IMR-90 (cell line): ENCODE results near the gene PRPF40B. TPM values are rescaled to one million over a fixed set of nuclear protein-coding genes. Genes with fewer than 3 reads are reported as not detected.

Experiments
- ATAC-seq: fragments of 200-7000 bp; cut with Tn5 transposase; 2 replicates; pipeline ENCODE4 v1.9.1; 2020; ENCODE audit warnings: low read depth, mild to moderate bottlenecking, moderate library complexity
- BruUV-seq: library from RNA; stranded (reverse); fragments of 400-500 nt; replicated peaks from 2 replicates; lab custom pipeline; 2021; lab: Mats Ljungman, UMichigan
- CTCF ChIA-PET: fragments of 300-600 bp; formaldehyde crosslinking; extraction: SDS; loops from one replicate; lab custom pipeline; 2021; ENCODE audit warnings: antibody characterized with exemption; lab: Yijun Ruan, JAX
- POLR2A ChIA-PET: fragments of 300-600 bp; sonication (Branson Sonifier 250); formaldehyde crosslinking; loops from one replicate; lab custom pipeline; 2022; ENCODE audit warnings: antibody characterized with exemption; ENCODE audit not compliant: unreplicated experiment; lab: Charles Lee
- DNase-seq: peaks from one replicate; pipeline ENCODE4 v3.0.0; 2013
- H2AFZ ChIP-seq: replicated peaks from 2 replicates; pipeline ENCODE3; 2013; ENCODE audit warnings: low read length, mild to moderate bottlenecking; ENCODE audit not compliant: poor library complexity
- H2AK5ac ChIP-seq: 2 replicates; pipeline ENCODE4 v1.6.1; 2013; ENCODE audit warnings: low read depth, low read length, inconsistent platforms
- H2AK9ac ChIP-seq: replicated peaks from 2 replicates; pipeline ENCODE3; 2013; ENCODE audit warnings: mild to moderate bottlenecking, low read depth, low read length, moderate library complexity; ENCODE audit not compliant: poor library complexity
- H2BK120ac ChIP-seq: 2 replicates; pipeline ENCODE4 v1.6.1; 2013; ENCODE audit warnings: low read depth, low read length, inconsistent platforms
- H2BK15ac ChIP-seq: 3 replicates; pipeline ENCODE4 v1.6.1; 2013; ENCODE audit warnings: low read depth, low read length, inconsistent platforms
- H2BK20ac ChIP-seq: 2 replicates; pipeline ENCODE4 v1.6.1; 2013; ENCODE audit warnings: low read depth, mild to moderate bottlenecking, inconsistent platforms, low read length, moderate library complexity
- H2BK5ac ChIP-seq: 2 replicates; pipeline ENCODE4 v1.6.1; 2013; ENCODE audit warnings: mild to moderate bottlenecking, low read depth, low read length, inconsistent platforms; ENCODE audit not compliant: poor library complexity, severe bottlenecking
- H3K14ac ChIP-seq: replicated peaks from 2 replicates; pipeline ENCODE4 v1.6.1; 2013; ENCODE audit warnings: low read depth, low read length, inconsistent platforms
- H3K18ac ChIP-seq: 2 replicates; pipeline ENCODE4 v1.6.1; 2013; ENCODE audit warnings: low read depth, low read length, control low read depth
- H3K23ac ChIP-seq: 2 replicates; pipeline ENCODE4 v1.6.1; 2013; ENCODE audit warnings: low read depth, low read length, inconsistent platforms
- H3K27ac ChIP-seq: 2 replicates; pipeline ENCODE4 v1.5.1; 2013; ENCODE audit warnings: mild to moderate bottlenecking, control low read depth, low read length; ENCODE audit not compliant: insufficient read depth
- H3K27me3 ChIP-seq: 2 replicates; pipeline ENCODE4 v1.6.1; 2013; ENCODE audit warnings: low read length; ENCODE audit not compliant: control insufficient read depth, insufficient read depth
- H3K36me3 ChIP-seq: 2 replicates; pipeline ENCODE4 v1.6.1; 2013; ENCODE audit warnings: low read length, mixed read lengths; ENCODE audit not compliant: control insufficient read depth, insufficient read depth
- H3K4ac ChIP-seq: 2 replicates; pipeline ENCODE4 v1.6.1; 2013; ENCODE audit warnings: low read depth, low read length, inconsistent platforms
- H3K4me1 ChIP-seq: 2 replicates; pipeline ENCODE4 v1.6.1; 2013; ENCODE audit warnings: low read length, mixed read lengths; ENCODE audit not compliant: control insufficient read depth, insufficient read depth
- H3K4me2 ChIP-seq: 2 replicates; pipeline ENCODE4 v1.6.1; 2013; ENCODE audit warnings: low read depth, mild to moderate bottlenecking, control low read depth, low read length, moderate library complexity
- H3K4me3 ChIP-seq: 2 replicates; pipeline ENCODE4 v1.5.1; 2013; ENCODE audit warnings: low read depth, mild to moderate bottlenecking, control low read depth, low read length, moderate library complexity; ENCODE audit not compliant: insufficient read depth
- H3K56ac ChIP-seq: 2 replicates; pipeline ENCODE4 v1.6.1; 2013; ENCODE audit warnings: low read length, inconsistent platforms; ENCODE audit not compliant: insufficient read depth; ENCODE audit errors: extremely low read depth
- H3K79me1 ChIP-seq, 2 experiments: 2 replicates each; pipeline ENCODE4 v1.6.1; 2013; ENCODE audit warnings: low read length in 2 of 2, inconsistent platforms in 1 of 2, low read depth in 1 of 2
- H3K9ac ChIP-seq: 2 replicates; pipeline ENCODE4 v1.6.1; 2013; ENCODE audit warnings: low read depth, low read length, control low read depth
- H3K9me1 ChIP-seq: 2 replicates; pipeline ENCODE4 v1.6.1; 2013; ENCODE audit warnings: low read length, inconsistent platforms; ENCODE audit not compliant: insufficient read depth
- H3K9me3 ChIP-seq: 2 replicates; pipeline ENCODE4 v1.6.1; 2013; ENCODE audit warnings: low read length; ENCODE audit not compliant: control insufficient read depth, insufficient read depth
- H4K20me1 ChIP-seq: 2 replicates; pipeline ENCODE4 v1.6.1; 2013; ENCODE audit warnings: low read length, inconsistent platforms; ENCODE audit not compliant: insufficient read depth
- H4K5ac ChIP-seq: 2 replicates; pipeline ENCODE4 v1.6.1; 2013; ENCODE audit warnings: mild to moderate bottlenecking, low read depth, low read length, control low read depth
- H4K8ac ChIP-seq, 2 experiments: 2 replicates each; pipeline ENCODE4 v1.6.1; 2013; ENCODE audit warnings: low read depth in 2 of 2, low read length in 2 of 2, control low read depth in 1 of 2, inconsistent platforms in 1 of 2
- H4K91ac ChIP-seq: 2 replicates; pipeline ENCODE4 v1.6.1; 2013; ENCODE audit warnings: low read depth, low read length, inconsistent platforms; ENCODE audit not compliant: insufficient read depth
- CEBPB ChIP-seq: IDR thresholded peaks from 2 replicates; pipeline ENCODE4 v1.6.1; 2012; ENCODE audit warnings: low read depth, low read length, improper control_type of control experiment
- CHD1 ChIP-seq: IDR thresholded peaks from 2 replicates; pipeline ENCODE4 v1.6.1; 2012; ENCODE audit warnings: low read depth, low read length, improper control_type of control experiment
- CTCF ChIP-seq: conservative IDR thresholded peaks from 2 replicates; pipeline ENCODE4 v1.5.1; 2012; ENCODE audit warnings: mild to moderate bottlenecking, low read depth, low read length, improper control_type of control experiment
- FOS ChIP-seq: fragments of 150-350 bp; IDR thresholded peaks from 2 replicates; pipeline ENCODE4 v1.6.1; 2016; ENCODE audit warnings: low read depth, low read length
- MAFK ChIP-seq: IDR thresholded peaks from 2 replicates; pipeline ENCODE4 v1.6.1; 2012; ENCODE audit warnings: low read depth, low read length, improper control_type of control experiment
- MXI1 ChIP-seq: IDR thresholded peaks from 2 replicates; pipeline ENCODE4 v1.6.1; 2012; ENCODE audit warnings: low read depth, mild to moderate bottlenecking, low read length, moderate library complexity, borderline replicate concordance
- NFE2L2 ChIP-seq: fragments of 150-350 bp; IDR thresholded peaks from 2 replicates; pipeline ENCODE4 v1.6.1; 2016; ENCODE audit warnings: low read depth, mild to moderate bottlenecking, low read length
- POLR2A ChIP-seq: IDR thresholded peaks from 2 replicates; pipeline ENCODE4 v1.6.1; 2012; ENCODE audit warnings: mild to moderate bottlenecking, low read depth, low read length
- RCOR1 ChIP-seq: IDR thresholded peaks from 2 replicates; pipeline ENCODE4 v1.6.1; 2012; ENCODE audit warnings: mild to moderate bottlenecking, low read length, improper control_type of control experiment; ENCODE audit not compliant: insufficient replicate concordance
- RFX5 ChIP-seq: IDR thresholded peaks from 2 replicates; pipeline ENCODE4 v1.8.0; 2012; ENCODE audit warnings: low read depth, mild to moderate bottlenecking, low read length, moderate library complexity
- SMC3 ChIP-seq: fragments of 150-350 bp; IDR thresholded peaks from 2 replicates; pipeline ENCODE4 v1.6.1; 2016; ENCODE audit warnings: low read depth, mild to moderate bottlenecking, antibody characterized with exemption, low read length, moderate library complexity
- USF2 ChIP-seq: fragments of 150-350 bp; IDR thresholded peaks from 2 replicates; pipeline ENCODE4 v1.6.1; 2017; ENCODE audit warnings: mild to moderate bottlenecking, antibody characterized with exemption, low read length, low read depth
- WGBS, 2 experiments: methylation state at CpG; one replicate each; pipeline versions ENCODE4 v1.1.5 to v1.1.7; 2013; ENCODE audit warnings: missing lambda C conversion rate in 2 of 2; ENCODE audit not compliant: insufficient read length in 1 of 2; ENCODE audit errors: extremely low coverage in 2 of 2; 5-methylcytosine and 5-hydroxymethylcytosine counted together
- dilution Hi-C: fragments of 300-500 bp; cut with HindIII; formaldehyde crosslinking; loops from one replicate; pipeline ENCODE4 v1.14.3; 2018; ENCODE audit warnings: low sequenced_read_pairs; ENCODE audit not compliant: unreplicated experiment
- in situ Hi-C: fragments of 300-500 bp; cut with MboI; formaldehyde crosslinking; loops from 3 replicates; pipeline ENCODE4 v1.14.3; 2019; ENCODE audit warnings: low sequenced_read_pairs, inconsistent platforms, mixed read lengths
- intact Hi-C: fragments of 100-400 bp; cut with micrococcal nuclease; formaldehyde crosslinking; loops from 2 replicates; pipeline ENCODE4 v1.10.0; 2022
- polyA plus RNA-seq, 3 experiments: library from polyadenylated mRNA; depleted of rRNA; stranded (reverse); fragments of >200 nt; gene quantifications; 2 replicates each; pipeline ENCODE4 v1.2.3, GENCODE V29; 2012; ENCODE audit warnings: low replicate concordance in 1 of 3
- total RNA-seq: library from RNA; depleted of rRNA; stranded (reverse); fragments of >200 nt; gene quantifications from 2 replicates; pipeline ENCODE4 v1.2.3, GENCODE V29; 2012
- TF ChIP-seq, protein P1 (sequence below): fragments of 150-350 bp; IDR thresholded peaks from 2 replicates; pipeline ENCODE4 v1.6.1; 2016; ENCODE audit warnings: low read depth, mild to moderate bottlenecking, low read length, moderate library complexity, borderline replicate concordance

The PRPF40B gene
- total and polyA plus RNA-seq, 2 of the 4 experiments (the other 2 are of a cell fraction), result 5.0 to 11.8 TPM

DNA sequence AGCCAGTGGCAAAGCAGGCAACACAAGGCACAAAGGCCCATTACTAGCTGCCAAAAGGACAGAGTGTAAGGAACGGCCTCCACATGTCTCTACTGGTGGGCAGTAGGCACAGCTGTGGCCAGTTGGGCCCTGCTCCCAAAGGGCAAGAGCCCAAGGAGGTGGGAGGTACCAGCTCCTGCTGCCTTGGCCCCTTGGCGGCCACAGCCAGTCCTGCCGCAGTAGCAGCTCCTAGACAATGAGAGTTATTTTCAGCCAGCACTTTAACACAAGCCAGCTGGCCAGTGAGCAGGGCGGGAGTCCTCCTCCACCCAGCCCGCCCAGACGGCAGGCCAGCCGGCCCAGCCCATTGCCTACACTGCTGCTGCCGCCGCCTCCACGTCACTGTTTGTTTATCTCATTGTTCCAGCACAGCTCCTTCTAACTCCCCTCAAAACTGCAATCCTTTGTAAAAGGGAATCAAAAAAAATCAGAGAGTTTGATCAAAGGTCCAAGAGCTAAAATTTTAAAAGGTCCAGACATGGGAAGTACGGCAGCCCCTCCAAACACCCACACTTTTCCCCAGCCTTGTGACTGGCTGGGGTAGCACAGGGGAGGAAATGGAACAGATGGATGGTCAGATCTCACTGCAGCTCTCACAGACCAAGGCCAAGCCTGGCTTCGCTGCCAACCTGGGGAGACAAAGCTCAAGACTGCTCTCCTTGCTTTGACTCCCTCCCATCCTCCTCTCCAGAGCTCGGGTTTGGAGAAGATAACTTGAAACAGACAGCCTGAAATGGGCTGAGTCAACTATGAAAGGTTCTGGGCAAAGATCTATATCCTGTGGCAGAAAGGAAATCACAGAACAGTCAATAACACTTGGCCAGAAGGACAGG is 50.3 kb downstream of the PRPF40B start:
- peak overlapping the region; percentile 57 for H3K4me2 ChIP-seq
- peak overlapping the region; percentile 90 for H4K91ac ChIP-seq
- BruUV-seq, result no TSS peak
- intact Hi-C loops, result loop anchor here (1.0 kb wide), 1 partner anchor 34 kb away; the partner anchor contains the start of gene FMNL3
- ATAC-seq, result peak; percentile 98
- peak overlapping the region; percentile 94 for H3K4ac ChIP-seq
- peak overlapping the region; percentile 65 for H3K18ac ChIP-seq
- no peaks in the 10 kb centered on the region for H3K9me3 ChIP-seq
- ChIA-PET POLR2A (no interaction called here), CTCF (interaction anchor here (0.5 to 1.7 kb wide), 4 partner anchors 11 to 197 kb away, joined by 3 to 13 read pairs (median 4); no protein-coding TSS in a partner anchor)
- H3K36me3 ChIP-seq, result no peaks in the 10 kb centered on the region
- H4K20me1 ChIP-seq, result no peaks in the 10 kb centered on the region
- peak overlapping the region; percentile 58 for H3K9ac ChIP-seq
- dilution Hi-C loops, result no loop called here
- H3K4me1 ChIP-seq, result peaks cover 37% of the 10 kb centered on the region
- peak overlapping the region; percentile 67 for H2AK9ac ChIP-seq
- H2BK15ac ChIP-seq, result peak overlapping the region; percentile 86
- H3K23ac ChIP-seq, result peak overlapping the region; percentile 85
- H3K9me1 ChIP-seq, result peaks cover 35% of the 10 kb centered on the region
- peak overlapping the region; percentile 88 for H2BK120ac ChIP-seq
- in situ Hi-C loops, result no loop called here
- peak overlapping the region; percentile 89 to 92 for H4K8ac ChIP-seq
- no peak overlapping the region for H3K4me3 ChIP-seq
- WGBS, 2 experiments, result 2% methylated on average over 7 of the region's 13 CpGs; no CpG with 5 or more reads in 1 of the 2 experiments
- H2BK20ac ChIP-seq, result peak overlapping the region; percentile 70
- peak; percentile 94 for DNase-seq
- H3K14ac ChIP-seq, result peak overlapping the region; percentile 94
- peak overlapping the region; percentile 78 for H2AFZ ChIP-seq
- peak overlapping the region; percentile 80; the same call in 1 of the 2 replicates for H3K56ac ChIP-seq
- H2AK5ac ChIP-seq, result peak overlapping the region; percentile 91
- H2BK5ac ChIP-seq, result peak overlapping the region; percentile 80
- H4K5ac ChIP-seq, result peak overlapping the region; percentile 74
- H3K27ac ChIP-seq, result peak overlapping the region; percentile 85
- peaks cover 38 to 85% of the 10 kb centered on the region in 2 experiments for H3K79me1 ChIP-seq
- no peaks in the 10 kb centered on the region for H3K27me3 ChIP-seq
- no peak for TF ChIP-seq RCOR1
- TF ChIP-seq MAFK, result no peak
- TF ChIP-seq RFX5, result no peak
- TF ChIP-seq, protein P1, sequence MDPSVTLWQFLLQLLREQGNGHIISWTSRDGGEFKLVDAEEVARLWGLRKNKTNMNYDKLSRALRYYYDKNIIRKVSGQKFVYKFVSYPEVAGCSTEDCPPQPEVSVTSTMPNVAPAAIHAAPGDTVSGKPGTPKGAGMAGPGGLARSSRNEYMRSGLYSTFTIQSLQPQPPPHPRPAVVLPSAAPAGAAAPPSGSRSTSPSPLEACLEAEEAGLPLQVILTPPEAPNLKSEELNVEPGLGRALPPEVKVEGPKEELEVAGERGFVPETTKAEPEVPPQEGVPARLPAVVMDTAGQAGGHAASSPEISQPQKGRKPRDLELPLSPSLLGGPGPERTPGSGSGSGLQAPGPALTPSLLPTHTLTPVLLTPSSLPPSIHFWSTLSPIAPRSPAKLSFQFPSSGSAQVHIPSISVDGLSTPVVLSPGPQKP, result no peak
- no peak for TF ChIP-seq CHD1
- TF ChIP-seq CTCF, result peak; percentile 32; the same call in 1 of the 2 replicates
- TF ChIP-seq MXI1, result no peak
- TF ChIP-seq USF2, result no peak
- no peak for TF ChIP-seq CEBPB
- no peak for TF ChIP-seq FOS
- peak; percentile 76; the same call in 1 of the 2 replicates for TF ChIP-seq POLR2A
- no peak for TF ChIP-seq NFE2L2
- TF ChIP-seq SMC3, result peak; percentile 43
